ENCODE results near the gene NSUN7. TPM values are rescaled to one million over a fixed set of nuclear protein-coding genes. Genes with fewer than 3 reads are reported as not detected.

NSUN7 gene
- total and polyA plus RNA-seq, 9 of the 15 experiments (the other 6 are each of a cell fraction or from before 2014, with no cell fraction given), result not detected

GRCh38 chr4:40811956-40812355, 62.2 kb downstream of the NSUN7 start (continued):
- no peak for TF ChIP-seq DACH1 (IDR thresholded peaks at IDR 0.05; ENCODE audit: partially characterized antibody)
- no peak for TF ChIP-seq TRIM25 (IDR thresholded peaks at IDR 0.05; ENCODE audit: borderline replicate concordance)

- FAIRE-seq (no peak), DNase-seq (ENCODE audit: extremely low read depth in 1 of 4, low spot score in 3 of 4) (no peak), ATAC-seq (no peak)
- no peak overlapping the region for H3K4me2 ChIP-seq (ENCODE audit: insufficient read depth, low read length)
- ChIA-PET POLR2A (no interaction called here), CTCF (ENCODE audit: low intra/inter-chr PET ratio) (no interaction called here)
- no TSS peak for BruUV-seq (replicated peaks)
- no peak overlapping the region for H3K9ac ChIP-seq (ENCODE audit: insufficient read depth in 1 of 2, low read depth in 2 of 2, low read length in 2 of 2)
- no peaks in the 10 kb centered on the region for H3K4me1 ChIP-seq (replicated peaks in 1 of 2; ENCODE audit: control insufficient read depth in 2 of 2, insufficient read depth in 2 of 2, low read length in 2 of 2)
- H3K9me1 ChIP-seq (ENCODE audit: control insufficient read depth, insufficient read depth, low read length), result no peaks in the 10 kb centered on the region
- H3K4me3 ChIP-seq, result no peak overlapping the region
- peaks cover 7 to 9% of the 10 kb centered on the region in 2 experiments; a peak in 3 of 5 replicates for H3K27me3 ChIP-seq (ENCODE audit: control insufficient read depth in 2 of 2, insufficient read depth in 2 of 2, low read length in 2 of 2)
- WGBS (ENCODE audit: insufficient coverage, low coverage, missing lambda C conversion rate), result 7% methylated on average over 7 of the region's 8 CpGs
- H3K9me3 ChIP-seq (replicated peaks; ENCODE audit: control insufficient read depth, insufficient read depth, low read depth, low read length), result no peaks in the 10 kb centered on the region
- no peaks in the 10 kb centered on the region for H3K36me3 ChIP-seq (ENCODE audit: control insufficient read depth, insufficient read depth, low read length)
- H3K79me2 ChIP-seq (ENCODE audit: control insufficient read depth, insufficient read depth, low read length), result no peaks in the 10 kb centered on the region
- no peak overlapping the region for H3K27ac ChIP-seq (ENCODE audit: extremely low read depth, low read depth, low read length)
- in situ Hi-C loops (cut with MboI) (no loop called here), intact Hi-C loops (cut with micrococcal nuclease) (no loop called here)
- no peaks in the 10 kb centered on the region for H4K20me1 ChIP-seq (replicated peaks; ENCODE audit: control insufficient read depth, insufficient read depth, low read length)
- TF ChIP-seq PRDM10 (IDR thresholded peaks at IDR 0.05; ENCODE audit: partially characterized antibody) (no peak), PHF20 (IDR thresholded peaks at IDR 0.05; ENCODE audit: partially characterized antibody) (no peak), ZNF57 (CRISPR knock-in tag; IDR thresholded peaks at IDR 0.05) (no peak), ZHX1 (conservative IDR thresholded peaks at IDR 0.05; ENCODE audit: low read length) (no peak), CBX5 (IDR thresholded peaks at IDR 0.05; ENCODE audit: borderline replicate concordance, low read depth) (no peak), ZBTB2 (IDR thresholded peaks at IDR 0.05) (no peak)
- no peak overlapping the region for H2AFZ ChIP-seq (ENCODE audit: low read depth, low read length)
Observed at GRCh38 chr4:40812386-40812785, 62.6 kb downstream of the NSUN7 start.

All from K562 (cell line).